ENCODE data around the gene PTTG1IP. TPM values are rescaled to one million over a fixed set of nuclear protein-coding genes. Genes with fewer than 3 reads are reported as not detected.

Gene PTTG1IP
- total RNA-seq, 1 experiment from 2014 or later: 445 TPM

GRCh38 chr21:44862869-44863685, 10.4 kb downstream of the PTTG1IP start:
- H3K4me3 ChIP-seq: no peak overlapping the region
- peaks cover 85% of the 10 kb centered on the region for H3K36me3 ChIP-seq
- DNase-seq: no peak

DNA sequence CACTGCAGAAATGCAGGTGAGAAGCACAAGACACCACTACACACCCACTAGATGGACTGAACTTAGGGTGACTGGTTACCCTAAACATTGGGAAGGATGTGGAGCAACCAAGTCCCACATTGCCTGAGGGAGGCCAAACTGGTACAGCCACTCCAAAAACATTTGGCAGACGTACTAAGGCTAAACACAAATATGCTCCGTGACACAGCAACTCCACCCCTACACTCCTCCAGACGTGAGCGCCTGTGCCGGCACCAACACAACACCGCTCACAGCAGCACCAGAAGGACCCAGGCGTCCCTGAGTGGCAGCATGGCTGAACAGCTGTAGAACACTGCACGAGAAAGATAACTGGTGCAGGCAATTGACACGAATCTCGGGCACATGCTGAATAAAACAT, 14.7 kb downstream of the PTTG1IP start:
- Histone ChIP-seq H3K9me3 (no peaks in the 10 kb centered on the region), H3K27me3 (no peaks in the 10 kb centered on the region), H3K4me3 (no peak overlapping the region), H3K36me3 (peaks cover 90% of the 10 kb centered on the region)
- no peak for DNase-seq

More at GRCh38 chr21:44862869-44863685, 10.4 kb downstream of the PTTG1IP start:
- H3K27me3 ChIP-seq: no peaks in the 10 kb centered on the region
- no peaks in the 10 kb centered on the region for H3K9me3 ChIP-seq

GRCh38 chr21:44858291-44858690, 15.2 kb downstream of the PTTG1IP start:
- Histone ChIP-seq H3K4me3 (no peak overlapping the region), H3K27me3 (no peaks in the 10 kb centered on the region), H3K36me3 (peaks cover 86% of the 10 kb centered on the region), H3K9me3 (no peaks in the 10 kb centered on the region)
- no peak for DNase-seq

- Histone ChIP-seq H3K4me3 (no peak overlapping the region), H3K36me3 (peaks cover 88% of the 10 kb centered on the region), H3K9me3 (no peaks in the 10 kb centered on the region), H3K27me3 (no peaks in the 10 kb centered on the region)
- no peak for DNase-seq
These were observed 16.2 kb downstream of the PTTG1IP start for GRCh38 chr21:44857127-44857892.

GRCh38 chr21:44856131-44856530, 17.4 kb downstream of the PTTG1IP start:
- H3K4me3 ChIP-seq: no peak overlapping the region
- H3K27me3 ChIP-seq: no peaks in the 10 kb centered on the region
- peaks cover 86% of the 10 kb centered on the region for H3K36me3 ChIP-seq
- H3K9me3 ChIP-seq: no peaks in the 10 kb centered on the region
- DNase-seq: no peak

- Histone ChIP-seq H3K27me3 (no peaks in the 10 kb centered on the region), H3K9me3 (no peaks in the 10 kb centered on the region), H3K4me3 (no peak overlapping the region), H3K36me3 (peaks cover 88% of the 10 kb centered on the region)
- no peak for DNase-seq
These were observed 17.9 kb downstream of the PTTG1IP start for GRCh38 chr21:44855572-44855971.

GRCh38 chr21:44854664-44855446, 18.6 kb downstream of the PTTG1IP start:
- Histone ChIP-seq H3K27me3 (no peaks in the 10 kb centered on the region), H3K9me3 (no peaks in the 10 kb centered on the region), H3K4me3 (no peak overlapping the region), H3K36me3 (peaks cover 88% of the 10 kb centered on the region)
- no peak for DNase-seq

- Histone ChIP-seq H3K4me3 (no peak overlapping the region), H3K9me3 (no peaks in the 10 kb centered on the region), H3K36me3 (peaks cover 88% of the 10 kb centered on the region), H3K27me3 (no peaks in the 10 kb centered on the region)
- no peak for DNase-seq
These were observed 19.2 kb downstream of the PTTG1IP start for GRCh38 chr21:44854391-44854663.

GRCh38 chr21:44853601-44854390, 19.7 kb downstream of the PTTG1IP start:
- Histone ChIP-seq H3K9me3 (no peaks in the 10 kb centered on the region), H3K36me3 (peaks cover 88% of the 10 kb centered on the region)
- no peak for DNase-seq

GRCh38 chr21:44850905-44851657, 22.4 kb downstream of the PTTG1IP start:
- Histone ChIP-seq H3K36me3 (peaks cover 66% of the 10 kb centered on the region), H3K27me3 (no peaks in the 10 kb centered on the region), H3K4me3 (no peak overlapping the region), H3K9me3 (no peaks in the 10 kb centered on the region)
- no peak for DNase-seq

More at GRCh38 chr21:44853601-44854390, 19.7 kb downstream of the PTTG1IP start:
- Histone ChIP-seq H3K4me3 (no peak overlapping the region), H3K27me3 (no peaks in the 10 kb centered on the region)

GRCh38 chr21:44850208-44850800, 23.2 kb downstream of the PTTG1IP start:
- H3K4me3 ChIP-seq: no peak overlapping the region
- no peak for DNase-seq
- H3K27me3 ChIP-seq: no peaks in the 10 kb centered on the region
- H3K36me3 ChIP-seq: peaks cover 58% of the 10 kb centered on the region
- no peaks in the 10 kb centered on the region for H3K9me3 ChIP-seq

GRCh38 chr21:44849616-44850130, 23.8 kb downstream of the PTTG1IP start:
- Histone ChIP-seq H3K27me3 (no peaks in the 10 kb centered on the region), H3K36me3 (peaks cover 52% of the 10 kb centered on the region), H3K9me3 (no peaks in the 10 kb centered on the region)

DNA sequence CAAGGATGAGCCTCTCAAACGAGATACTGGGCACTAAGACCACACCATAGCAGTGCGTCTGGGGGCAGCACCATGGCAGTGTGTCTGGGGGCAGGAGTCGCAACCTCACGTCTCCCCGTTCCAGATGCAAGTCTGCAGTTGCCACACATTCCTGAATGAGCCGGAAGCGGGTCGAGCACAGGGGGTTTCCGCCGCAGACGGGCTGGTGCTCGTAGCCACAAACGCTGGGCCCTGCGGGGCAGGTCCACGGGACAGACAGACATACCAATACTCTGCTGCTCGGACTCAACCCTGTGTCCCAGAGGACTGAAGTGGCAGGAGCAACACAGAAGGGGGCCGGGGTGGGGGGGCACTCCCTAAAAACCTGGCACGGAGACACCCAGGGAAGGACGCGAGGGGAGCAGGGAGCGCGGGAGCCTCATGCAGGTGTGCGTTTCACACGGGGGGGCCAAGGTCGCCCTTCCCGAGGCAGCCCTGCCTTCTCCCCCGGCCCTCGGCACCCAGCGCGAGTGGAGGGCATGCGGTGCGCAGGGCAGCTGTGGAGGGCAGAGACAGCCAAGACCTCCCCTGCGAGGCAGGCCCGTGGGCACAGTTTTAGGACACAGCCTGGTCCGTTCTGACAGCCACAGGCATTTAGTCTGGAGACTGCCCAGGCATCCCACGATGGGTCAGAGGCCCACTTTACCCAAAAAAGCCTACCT, 24.5 kb downstream of the PTTG1IP start:
- Histone ChIP-seq H3K27me3 (no peaks in the 10 kb centered on the region), H3K9me3 (no peaks in the 10 kb centered on the region), H3K36me3 (peaks cover 45% of the 10 kb centered on the region), H3K4me3 (no peak overlapping the region)
- DNase-seq: no peak

More at GRCh38 chr21:44849616-44850130, 23.8 kb downstream of the PTTG1IP start:
- H3K4me3 ChIP-seq: no peak overlapping the region
- DNase-seq: no peak

- Histone ChIP-seq H3K36me3 (peaks cover 35% of the 10 kb centered on the region), H3K4me3 (no peak overlapping the region), H3K9me3 (no peaks in the 10 kb centered on the region), H3K27me3 (no peaks in the 10 kb centered on the region)
- DNase-seq: no peak
These were observed 26.0 kb downstream of the PTTG1IP start for GRCh38 chr21:44847261-44848056.

All from MG63 (cell line).